ENCODE data around the gene ZNF283. TPM values are rescaled to one million over a fixed set of nuclear protein-coding genes. Genes with fewer than 3 reads are reported as not detected.

Gene ZNF283
- total RNA-seq, 4 donors from 2014 or later: 9.6 to 11.4 (median 10.5) TPM

- no peaks in the 10 kb centered on the region for H3K36me3 ChIP-seq
- no peak for TF ChIP-seq POLR2A (IDR thresholded peaks at IDR 0.05)
- TF ChIP-seq EP300 (IDR thresholded peaks at IDR 0.05): no peak
- peak; percentile 25 to 51 (median 43) for TF ChIP-seq CTCF (IDR thresholded peaks at IDR 0.05)
- TF ChIP-seq POLR2AphosphoS5 (IDR thresholded peaks at IDR 0.05): no peak
- H3K27me3 ChIP-seq: peaks cover 20% of the 10 kb centered on the region
- no peak overlapping the region for H3K27ac ChIP-seq
- H3K4me1 ChIP-seq: peaks cover 0 to 14% (median 0%) of the 10 kb centered on the region in 3 donors
- WGBS, 2 donors (ENCODE audit: low coverage in 1 of 2): 9 to 26% methylated on average over 4 to 5 of the region's 8 CpGs
- no peak overlapping the region for H3K4me3 ChIP-seq
- ATAC-seq: no peak
- no peaks in the 10 kb centered on the region for H3K9me3 ChIP-seq
Measured at GRCh38 chr19:43809762-43810696, 17.1 kb upstream of the ZNF283 start.

GRCh38 chr19:43811837-43812236 is 15.3 kb upstream of the ZNF283 start:
- H3K4me3 ChIP-seq: no peak overlapping the region
- TF ChIP-seq CTCF (IDR thresholded peaks at IDR 0.05) (no peak), POLR2AphosphoS5 (IDR thresholded peaks at IDR 0.05) (no peak), EP300 (IDR thresholded peaks at IDR 0.05) (no peak), POLR2A (IDR thresholded peaks at IDR 0.05) (no peak)
- no peaks in the 10 kb centered on the region for H3K36me3 ChIP-seq
- 14 to 17% methylated on average over 1 of the region's 1 CpG for WGBS, 2 donors (ENCODE audit: low coverage in 1 of 2)
- no peak overlapping the region for H3K27ac ChIP-seq
- ATAC-seq: no peak
- peaks cover 0 to 14% (median 0%) of the 10 kb centered on the region in 3 donors for H3K4me1 ChIP-seq
- H3K9me3 ChIP-seq: no peaks in the 10 kb centered on the region
- peaks cover 20% of the 10 kb centered on the region for H3K27me3 ChIP-seq

DNA sequence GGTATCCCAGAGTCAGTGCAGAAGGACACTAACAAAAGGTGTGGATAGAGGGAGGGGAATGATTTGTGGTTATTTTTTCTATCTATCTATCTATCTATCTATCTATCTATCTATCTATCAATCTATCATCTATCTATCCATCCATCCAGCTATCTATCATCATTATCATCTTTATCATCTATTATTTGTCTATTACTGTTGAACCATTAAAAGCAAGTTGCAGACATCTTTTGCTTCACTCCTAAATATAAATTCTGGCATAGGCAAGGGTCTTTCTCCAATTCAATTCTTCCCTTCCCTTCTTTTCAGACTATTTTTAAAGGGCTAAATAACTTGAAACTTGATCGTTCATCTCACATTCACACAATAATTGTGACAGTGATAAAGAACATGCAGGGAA is 14.9 kb upstream of the ZNF283 start:
- H3K4me1 ChIP-seq: peaks cover 0 to 14% (median 0%) of the 10 kb centered on the region in 3 donors
- no peak overlapping the region for H3K27ac ChIP-seq
- no peak for ATAC-seq
- H3K27me3 ChIP-seq: peaks cover 20% of the 10 kb centered on the region
- 23 to 60% methylated on average over 1 of the region's 1 CpG for WGBS, 2 donors (ENCODE audit: low coverage in 1 of 2)
- H3K4me3 ChIP-seq: no peak overlapping the region
- TF ChIP-seq CTCF (IDR thresholded peaks at IDR 0.05): no peak
- TF ChIP-seq EP300 (IDR thresholded peaks at IDR 0.05): no peak
- TF ChIP-seq POLR2A (IDR thresholded peaks at IDR 0.05): no peak
- no peak for TF ChIP-seq POLR2AphosphoS5 (IDR thresholded peaks at IDR 0.05)
- H3K9me3 ChIP-seq: no peaks in the 10 kb centered on the region
- no peaks in the 10 kb centered on the region for H3K36me3 ChIP-seq

DNA sequence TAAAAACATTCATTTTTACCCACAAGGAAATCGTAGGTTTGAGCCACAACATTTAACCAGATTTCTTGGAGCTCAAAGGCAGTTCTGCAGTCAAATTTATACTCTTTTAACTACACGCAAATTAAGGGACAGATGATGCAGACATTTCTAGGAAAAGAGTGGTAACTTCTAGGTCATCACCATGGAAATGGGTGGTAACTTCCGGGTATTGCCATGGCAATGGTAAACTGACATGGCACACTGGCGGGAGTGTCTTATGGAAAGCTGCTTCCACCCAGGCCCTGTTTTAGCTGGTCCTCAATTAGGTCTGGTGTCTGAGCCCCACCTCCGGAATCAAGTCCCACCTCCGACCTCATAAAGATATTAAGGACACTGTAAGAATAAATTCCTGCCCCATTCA is 14.4 kb upstream of the ZNF283 start:
- 49 to 86% methylated on average over 1 to 4 of the region's 6 CpGs for WGBS, 2 donors (ENCODE audit: low coverage in 1 of 2)
- no peak for TF ChIP-seq EP300 (IDR thresholded peaks at IDR 0.05)
- TF ChIP-seq POLR2AphosphoS5 (IDR thresholded peaks at IDR 0.05): no peak
- TF ChIP-seq POLR2A (IDR thresholded peaks at IDR 0.05): no peak
- TF ChIP-seq CTCF (IDR thresholded peaks at IDR 0.05): no peak
- no peak for ATAC-seq
- no peaks in the 10 kb centered on the region for H3K36me3 ChIP-seq
- no peak overlapping the region for H3K4me3 ChIP-seq
- H3K27ac ChIP-seq: no peak overlapping the region
- H3K27me3 ChIP-seq: peaks cover 15% of the 10 kb centered on the region
- H3K4me1 ChIP-seq: peaks cover 0 to 10% (median 0%) of the 10 kb centered on the region in 3 donors
- H3K9me3 ChIP-seq: no peaks in the 10 kb centered on the region
